HG03066 (cell line): ENCODE results near the gene IDH3A.

Experiments
- ATAC-seq: cut with Tn5 transposase; IDR thresholded peaks from one replicate; pipeline ENCODE4 v1.9.1; 2021; ENCODE audit warnings: low read depth; ENCODE audit not compliant: unreplicated experiment

IDH3A gene

DNA sequence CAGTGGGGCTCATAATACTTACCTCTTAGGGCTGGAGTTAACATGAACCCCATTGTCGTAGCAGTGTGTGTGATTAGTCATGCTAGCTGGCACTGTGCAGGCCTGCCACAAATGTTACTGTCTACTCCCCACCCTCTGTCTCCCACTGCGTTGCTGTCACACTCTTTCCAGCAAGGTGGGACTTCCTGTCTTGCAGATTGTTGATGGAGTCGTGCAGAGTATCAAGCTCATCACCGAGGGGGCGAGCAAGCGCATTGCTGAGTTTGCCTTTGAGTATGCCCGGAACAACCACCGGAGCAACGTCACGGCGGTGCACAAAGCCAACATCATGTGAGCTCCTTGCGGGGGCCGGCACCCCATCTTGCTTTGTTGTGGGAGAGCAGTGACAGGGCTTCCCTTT lies 12.9 kb downstream of the IDH3A start:
- no peak for ATAC-seq

DNA sequence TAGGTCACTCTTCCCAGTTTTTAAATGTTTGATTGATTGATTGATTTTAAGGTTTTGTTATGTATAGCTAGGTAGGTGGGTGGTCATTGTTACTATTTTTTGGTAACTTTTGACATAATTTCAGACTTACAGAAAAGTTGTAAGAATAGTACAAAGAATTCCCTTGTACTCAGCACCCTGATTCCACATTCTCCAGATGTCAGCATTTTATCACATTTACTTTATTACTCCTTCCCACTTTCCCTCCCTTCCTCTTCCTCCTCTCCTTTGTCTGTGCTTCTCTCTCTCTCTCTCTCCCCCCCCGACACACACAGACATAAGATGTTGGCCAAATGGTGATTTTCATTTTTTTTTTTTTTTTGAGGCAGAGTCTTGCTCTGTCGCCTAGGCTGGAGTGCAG lies 14.8 kb downstream of the IDH3A start:
- no peak for ATAC-seq

DNA sequence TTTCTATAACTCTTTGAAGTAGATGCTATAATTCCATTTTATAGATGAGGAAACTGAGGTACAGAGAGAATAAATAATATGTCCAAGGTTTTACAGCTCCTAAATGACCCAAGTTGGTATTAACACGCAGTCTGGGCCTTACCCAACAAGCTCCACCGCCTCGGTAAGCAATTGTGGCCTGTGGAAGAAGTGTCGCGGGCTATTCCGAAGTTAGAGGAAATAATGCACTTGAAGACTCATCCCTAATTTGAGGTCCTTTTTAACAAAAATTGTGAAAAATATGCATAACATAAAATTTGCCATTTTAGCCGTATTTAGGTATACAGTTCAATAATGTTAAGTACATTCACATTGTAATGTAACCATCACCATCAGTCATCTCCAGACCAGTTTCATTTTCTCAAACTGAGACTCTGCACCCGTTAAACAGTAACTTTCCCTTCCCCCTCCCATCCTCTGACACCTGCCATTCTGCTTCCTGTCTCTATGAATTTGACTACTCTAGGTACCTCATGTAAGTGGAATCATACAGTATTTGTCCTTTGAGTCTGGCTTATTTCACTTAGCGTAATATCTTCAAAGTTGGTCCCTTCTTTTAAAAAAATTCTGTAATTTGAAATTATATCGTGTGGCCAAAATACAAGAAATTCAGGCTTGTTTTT lies 18.2 kb downstream of the IDH3A start:
- ATAC-seq: peak; percentile 67

DNA sequence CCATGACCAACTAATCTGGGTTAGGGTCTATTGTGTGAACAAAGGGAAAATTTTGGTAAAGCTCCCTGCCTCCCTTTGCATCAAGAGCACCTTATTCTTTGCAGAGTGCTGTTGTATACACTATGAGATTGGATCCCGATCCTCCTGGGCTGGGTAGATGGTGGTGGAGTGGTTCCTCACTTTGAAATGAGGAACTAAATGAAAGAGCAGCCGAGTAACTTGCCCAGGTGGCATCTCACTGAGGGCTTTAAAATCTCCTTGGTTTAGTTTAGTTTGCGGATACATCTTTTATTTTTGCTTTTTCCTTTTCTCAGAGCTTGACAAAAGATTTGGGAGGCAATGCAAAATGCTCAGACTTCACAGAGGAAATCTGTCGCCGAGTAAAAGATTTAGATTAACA lies 19.4 kb downstream of the IDH3A start:
- no peak for ATAC-seq

DNA sequence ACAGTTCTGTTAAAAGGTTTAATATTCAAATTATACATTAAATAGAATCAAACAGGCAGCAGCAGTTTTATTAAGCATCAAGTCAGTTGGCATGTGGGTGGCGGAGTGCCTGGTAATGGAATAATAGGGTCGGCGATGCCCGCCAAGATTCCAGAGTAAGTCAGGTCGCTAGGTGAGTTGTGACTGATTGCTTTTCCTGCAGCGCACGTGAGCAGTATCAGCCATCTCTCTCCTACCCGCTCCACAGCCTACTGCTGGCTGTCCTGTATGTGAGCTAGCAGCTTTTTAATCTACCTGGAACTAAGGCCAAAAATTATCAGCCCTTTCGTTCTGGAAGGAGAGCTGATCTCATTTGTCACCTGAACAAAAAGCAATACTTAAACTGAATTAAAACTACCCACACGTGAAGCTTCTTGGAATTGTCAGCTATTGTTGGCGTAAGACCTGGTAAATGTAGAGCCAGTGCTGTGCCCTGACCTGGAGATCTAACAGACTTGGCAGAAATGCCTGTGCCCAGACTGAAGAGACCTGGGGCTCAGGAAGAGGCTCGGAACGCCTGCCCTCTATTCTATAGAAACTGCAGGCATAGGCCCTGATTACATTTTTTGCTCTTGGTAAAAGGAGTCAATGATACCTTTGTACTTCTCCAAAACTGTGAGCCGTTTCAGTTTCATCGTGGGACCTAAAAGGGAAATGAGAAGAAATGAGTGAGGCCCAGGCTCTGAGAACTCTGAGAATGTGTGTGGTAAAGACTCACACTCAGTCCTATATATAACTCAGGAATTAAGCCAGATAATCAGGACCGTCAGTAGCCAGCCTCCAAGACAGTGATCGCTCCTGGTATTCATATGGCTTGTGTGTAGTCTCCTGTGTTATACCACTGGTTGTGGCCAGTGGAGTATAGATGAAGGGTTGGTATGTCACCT lies 21.9 kb downstream of the IDH3A start:
- peak; percentile 70 for ATAC-seq

DNA sequence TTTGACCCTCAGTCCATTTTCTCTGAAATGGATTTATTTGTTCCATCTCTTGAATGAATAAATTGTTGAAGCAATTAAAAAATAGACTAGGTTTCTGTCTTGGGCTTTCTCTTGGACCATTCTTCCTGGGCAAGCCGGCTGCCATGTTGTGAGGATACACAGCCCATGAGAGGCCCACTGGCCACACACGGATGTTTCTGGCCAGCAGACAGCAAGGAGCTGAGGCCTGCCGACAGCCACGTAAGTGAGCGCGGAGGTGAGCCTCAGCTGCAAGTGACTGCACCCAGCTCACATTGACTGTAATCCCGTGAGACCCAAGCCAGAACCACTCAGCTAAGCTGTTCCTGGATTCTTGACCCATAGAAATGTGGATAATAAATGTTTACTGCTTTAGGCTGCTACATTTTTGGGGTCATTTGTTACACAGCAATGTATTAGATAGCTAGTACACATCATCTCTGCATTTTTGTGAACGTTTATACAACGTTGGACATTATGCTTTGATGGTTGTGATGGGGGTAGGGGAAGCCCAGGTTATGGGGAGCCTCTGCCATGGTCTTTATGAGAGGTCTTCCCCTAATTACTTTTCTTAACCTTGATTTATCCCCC lies 22.8 kb downstream of the IDH3A start:
- no peak for ATAC-seq

DNA sequence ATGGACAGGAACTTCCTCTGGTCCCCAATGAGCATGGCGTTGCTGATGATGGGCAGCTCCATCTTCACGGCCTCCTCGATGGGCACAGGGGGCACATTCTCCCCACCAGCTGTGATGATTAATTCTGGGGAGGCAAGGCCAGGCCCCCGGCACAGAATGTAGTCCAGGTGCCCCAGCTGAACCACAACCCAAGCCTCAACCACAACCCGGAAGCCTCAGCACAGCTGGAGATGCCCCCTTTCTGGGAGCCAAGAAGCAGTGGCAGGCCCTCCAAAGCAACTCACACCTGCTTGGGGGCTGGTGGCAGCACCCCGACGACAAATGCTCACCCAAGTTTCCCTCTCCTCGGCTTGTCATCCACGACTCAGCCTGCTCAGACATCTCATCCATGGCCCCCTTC lies 25.2 kb downstream of the IDH3A start:
- ATAC-seq: no peak

DNA sequence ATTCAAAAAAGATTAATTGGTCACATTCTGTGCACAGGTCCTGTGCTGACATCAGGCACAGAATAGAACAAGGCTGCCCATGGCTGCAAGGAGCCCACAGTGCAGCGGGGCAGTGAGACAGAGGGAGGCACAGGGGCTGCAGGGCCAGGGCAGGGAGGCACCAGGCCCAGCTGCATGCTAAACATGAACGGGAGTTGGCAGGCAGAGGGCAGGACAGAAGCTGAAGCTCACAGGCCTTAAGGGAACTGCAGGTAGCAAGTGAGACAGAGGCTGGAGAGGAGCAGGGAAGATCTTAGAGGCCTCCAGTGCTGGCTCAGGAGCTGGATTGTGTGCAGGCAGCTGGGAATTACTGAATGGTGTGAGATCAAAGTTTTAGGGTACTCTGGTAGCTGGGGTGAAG lies 26.2 kb downstream of the IDH3A start:
- no peak for ATAC-seq

DNA sequence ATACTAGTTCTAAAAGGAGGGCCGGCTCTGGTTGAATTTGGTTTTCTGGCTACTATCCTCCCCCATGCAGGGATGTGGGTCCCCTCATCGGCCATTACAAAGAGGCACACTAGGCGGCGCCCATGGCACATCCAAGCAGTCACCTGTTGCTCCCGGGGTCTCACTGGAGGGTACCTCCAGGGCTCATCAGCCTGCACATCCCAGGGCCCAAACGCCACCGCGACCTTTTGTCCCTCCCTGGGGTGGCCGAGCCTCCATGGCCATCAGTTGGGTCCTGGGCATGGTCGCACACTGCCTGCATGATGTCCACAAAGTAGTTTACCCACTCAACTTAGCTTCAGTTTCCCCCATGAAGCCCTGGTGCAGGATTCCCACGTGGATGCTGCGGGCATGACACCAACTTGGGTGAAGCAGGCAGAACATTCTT lies 28.3 kb downstream of the IDH3A start:
- no peak for ATAC-seq

DNA sequence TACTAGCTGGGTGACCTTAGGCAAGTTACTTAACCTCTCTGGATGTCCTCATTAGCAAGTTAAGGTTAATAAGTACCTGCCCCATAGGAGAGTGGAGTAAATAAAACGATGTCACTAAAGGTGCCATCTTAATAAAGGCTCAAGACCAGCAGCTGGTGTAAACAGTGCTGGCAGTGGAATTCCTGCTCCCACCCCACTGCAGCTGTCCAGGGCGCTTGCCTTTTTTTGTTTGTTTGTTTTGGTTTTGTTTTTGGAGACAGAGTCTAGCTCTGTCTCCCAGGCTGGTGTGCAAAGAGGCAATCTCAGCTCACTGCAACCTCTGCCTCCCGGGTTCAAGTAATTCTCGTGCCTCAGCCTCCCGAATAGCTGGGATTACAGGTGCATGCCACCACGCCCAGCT lies 28.9 kb downstream of the IDH3A start:
- ATAC-seq: no peak

DNA sequence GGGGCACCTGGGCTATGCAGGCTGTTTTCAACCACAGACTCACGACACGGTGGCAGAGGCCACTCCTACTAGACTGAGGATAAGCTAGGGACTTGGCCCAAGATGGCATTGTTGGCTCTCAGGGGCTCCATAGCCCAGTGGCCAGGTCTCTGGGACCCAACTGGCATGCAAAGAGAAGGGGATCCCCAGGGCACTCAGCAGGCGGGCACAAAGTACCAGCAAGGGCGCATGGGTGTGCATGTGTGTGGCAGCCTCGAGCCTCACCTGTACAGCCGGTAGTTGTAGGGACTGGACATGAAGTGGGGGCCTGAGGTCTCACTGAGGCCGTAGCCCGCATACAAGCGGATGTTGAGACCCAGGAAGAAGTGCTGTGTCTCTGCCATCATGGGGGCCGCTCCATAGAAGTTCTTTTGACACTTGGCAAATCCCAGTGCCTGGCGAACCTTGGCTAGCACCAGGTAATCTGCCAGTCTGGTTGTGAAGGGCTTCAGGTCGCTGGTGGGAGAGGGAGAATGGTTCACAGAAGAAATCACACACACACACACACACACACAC lies 30.2 kb downstream of the IDH3A start:
- ATAC-seq: no peak

DNA sequence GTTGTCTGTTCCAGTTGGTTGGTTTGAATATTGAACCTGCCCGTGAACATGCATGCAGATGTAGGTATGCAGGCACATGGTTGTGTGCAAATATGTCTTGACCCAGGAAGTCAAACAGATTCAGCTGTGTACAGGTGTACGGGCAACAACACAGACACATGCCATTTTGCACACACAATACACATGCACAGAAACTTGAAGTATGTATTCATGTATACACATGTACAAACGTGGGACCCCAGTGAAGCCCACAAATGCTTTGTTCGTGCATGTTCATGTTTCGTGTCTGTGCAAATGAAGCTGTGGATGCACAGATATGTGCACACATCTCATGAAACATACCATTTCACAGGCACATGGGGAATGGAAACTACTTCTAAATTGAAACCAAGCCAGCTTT lies 30.7 kb downstream of the IDH3A start:
- no peak for ATAC-seq

DNA sequence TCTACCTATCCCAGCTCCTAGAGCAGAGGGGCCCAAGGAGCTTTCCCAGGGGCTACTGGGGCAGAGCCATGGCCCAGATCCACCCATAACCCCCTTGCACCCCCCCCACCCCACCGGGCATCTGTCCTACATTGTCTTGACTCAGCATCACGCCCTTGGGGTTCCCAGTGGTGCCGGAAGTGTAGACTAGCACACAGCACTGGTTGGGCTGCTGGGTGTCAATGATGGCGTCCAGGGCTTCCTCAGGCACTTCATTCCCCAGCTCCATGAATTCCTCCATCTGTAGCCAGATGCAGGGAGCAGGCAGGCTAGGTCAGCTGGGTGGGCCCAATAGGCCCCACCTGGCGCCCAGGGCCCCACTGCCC lies 33.2 kb downstream of the IDH3A start:
- no peak for ATAC-seq

DNA sequence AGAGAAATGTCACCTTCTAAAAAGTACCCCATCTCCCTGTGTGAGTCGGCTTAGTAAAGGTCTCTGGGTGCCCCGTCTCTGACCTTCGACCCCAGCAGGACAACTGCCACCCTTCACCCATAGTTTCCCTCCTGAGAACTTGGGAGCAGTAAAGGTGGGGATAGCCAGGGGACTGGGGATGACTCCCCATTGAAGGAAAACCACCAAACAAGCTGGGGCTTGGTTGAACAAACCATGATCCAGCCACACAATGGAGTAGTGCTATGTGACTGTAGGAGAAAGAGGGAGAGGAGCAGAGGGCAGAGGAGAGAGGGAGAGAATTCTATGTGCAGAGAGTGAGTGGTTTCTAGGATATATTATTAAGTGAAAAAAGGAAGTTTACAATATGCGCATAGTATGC lies 33.7 kb downstream of the IDH3A start:
- ATAC-seq: no peak

DNA sequence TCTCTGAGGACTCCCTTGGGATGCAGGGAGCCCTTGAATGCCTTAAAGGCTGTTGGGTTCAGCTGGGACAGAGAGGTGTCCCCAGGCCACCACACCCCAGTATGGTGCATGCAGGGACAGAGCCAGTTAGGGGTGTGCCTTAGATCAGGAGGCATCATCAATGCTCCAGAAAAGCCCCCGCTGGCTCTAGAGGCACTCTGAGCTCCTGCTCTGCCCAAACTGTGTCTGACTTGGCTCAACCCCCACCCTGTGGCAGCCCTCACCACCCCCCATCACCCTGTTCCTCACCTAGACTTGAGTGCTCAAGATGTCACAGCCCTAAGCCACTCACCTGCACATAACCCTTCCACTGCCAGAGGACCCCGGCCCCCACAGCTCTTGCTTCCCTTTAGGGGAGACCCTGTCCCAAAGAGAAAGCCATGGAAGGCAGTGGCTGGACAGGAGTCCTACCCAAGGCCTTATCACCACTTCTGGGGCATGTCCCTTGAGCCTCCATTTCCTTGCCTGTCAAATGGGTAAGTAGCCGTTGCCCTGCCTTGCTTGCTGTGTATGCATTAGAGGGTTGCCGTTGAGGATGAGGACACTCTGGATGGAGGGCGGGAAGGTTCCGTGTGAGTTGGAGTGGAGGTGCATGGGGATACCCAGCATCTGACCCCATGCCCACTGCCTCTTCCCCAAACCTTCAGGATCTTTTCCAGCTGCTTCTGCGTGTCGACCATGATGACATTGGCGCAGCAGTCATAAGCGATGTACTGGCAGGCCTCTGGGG lies 43.8 kb downstream of the IDH3A start:
- no peak for ATAC-seq

DNA sequence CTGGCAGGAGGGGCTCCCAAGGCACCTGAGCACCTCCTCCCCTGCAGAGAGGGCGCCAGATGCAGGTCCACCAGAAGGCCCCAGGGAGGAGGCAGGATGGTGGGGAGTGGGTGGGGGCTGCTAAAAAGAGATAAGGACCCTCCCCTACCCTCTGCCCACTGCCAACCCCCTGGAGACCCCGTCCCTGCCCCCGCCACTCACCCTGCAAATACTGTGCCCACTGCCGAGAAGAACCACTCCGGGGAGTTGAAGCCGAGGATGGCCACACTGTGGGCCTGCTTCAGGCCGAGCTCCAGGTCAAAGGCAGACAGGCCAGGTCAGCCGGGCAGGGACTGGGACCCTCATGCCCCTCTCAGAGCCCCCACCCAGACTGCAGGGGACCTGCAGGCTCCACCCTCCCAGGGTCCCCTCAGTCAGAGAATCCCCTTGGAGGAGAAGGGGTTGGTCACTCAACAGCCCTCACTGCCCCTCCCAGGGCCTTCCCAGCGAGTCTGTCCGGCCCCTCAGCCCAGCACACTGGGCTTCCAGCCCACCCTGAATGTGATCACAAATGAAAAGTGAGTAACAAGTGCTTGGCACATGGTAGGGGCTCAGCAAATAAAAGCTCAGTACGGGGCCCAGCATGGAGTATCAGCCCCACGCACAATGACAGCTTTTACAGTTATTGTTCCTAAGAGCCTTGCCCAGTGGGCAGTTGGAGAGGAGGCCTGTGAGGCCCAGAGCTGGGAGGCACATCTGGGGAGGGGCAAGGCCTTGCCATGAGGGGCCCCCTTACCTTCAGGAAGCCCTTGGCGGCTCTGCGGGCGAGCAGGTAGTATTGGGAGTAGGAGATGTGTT lies 44.8 kb downstream of the IDH3A start:
- ATAC-seq: no peak

DNA sequence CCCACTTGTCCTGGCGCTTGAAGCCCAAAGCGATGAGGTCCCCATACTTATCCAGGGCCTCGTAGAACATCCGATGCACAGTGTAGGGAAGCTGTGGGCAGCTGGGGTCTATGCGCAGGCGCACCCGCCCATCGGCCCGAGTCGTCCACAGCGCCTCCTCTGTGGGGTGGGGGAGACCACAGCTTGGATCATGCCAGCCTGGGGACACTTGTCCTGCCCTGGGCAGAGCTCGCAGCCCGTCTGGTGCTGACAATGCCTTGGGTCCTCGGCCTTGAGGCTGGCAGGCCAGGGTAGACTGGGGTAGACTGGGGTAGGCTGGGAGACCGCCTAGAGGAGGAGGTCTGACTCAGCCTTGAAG lies 45.4 kb downstream of the IDH3A start:
- no peak for ATAC-seq

DNA sequence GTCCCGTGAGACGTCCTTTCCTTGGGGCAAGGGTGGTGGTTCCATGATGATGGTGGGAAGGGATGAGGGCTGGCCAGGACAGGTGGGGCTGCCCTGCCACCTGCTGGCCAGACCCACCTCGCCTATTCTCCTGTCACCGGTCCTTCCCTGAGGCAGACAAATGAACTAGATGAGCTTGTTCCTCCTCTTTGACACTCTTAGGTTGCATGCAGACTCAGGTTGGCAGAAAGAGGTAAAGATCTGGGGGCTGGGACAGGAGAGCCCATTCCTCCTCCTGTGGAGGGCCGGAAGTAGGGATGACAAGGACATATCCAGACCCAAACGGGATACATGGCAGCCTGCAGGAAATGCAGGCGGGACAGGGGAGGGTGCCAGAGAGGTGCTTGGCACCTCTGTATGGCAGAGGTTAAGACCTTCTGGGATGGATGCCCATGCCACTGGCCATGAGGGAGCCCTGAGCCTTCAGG lies 46.6 kb downstream of the IDH3A start:
- ATAC-seq: no peak

DNA sequence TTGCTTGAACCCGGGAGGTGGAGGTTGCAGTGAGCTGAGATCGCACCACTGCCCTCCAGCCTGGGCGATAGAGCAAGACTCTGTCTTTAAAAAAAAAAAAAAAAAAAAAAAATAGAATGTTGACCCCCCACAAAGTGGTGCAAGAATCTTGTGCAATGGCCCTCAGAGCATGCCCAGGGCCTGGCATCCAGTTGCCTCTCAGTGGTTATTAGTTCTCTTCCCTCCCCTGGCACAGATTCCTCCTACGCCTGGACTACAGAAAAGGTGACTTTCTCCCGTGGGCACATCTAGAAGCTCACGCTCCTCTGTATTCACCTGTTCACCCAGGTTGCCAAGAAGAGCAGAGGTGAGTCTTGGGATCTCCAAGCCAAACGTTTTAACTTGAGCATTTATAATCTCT lies 48.5 kb downstream of the IDH3A start:
- no peak for ATAC-seq
